K562 (cell line): Measurements from ENCODE around the gene RNGTT.

Source experiments
- CHD2 ChIP-seq: IDR thresholded peaks from 2 replicates; pipeline ENCODE4 v1.6.1; 2011; ENCODE audit warnings: low read depth, low read length
- CTCF ChIP-seq, 3 experiments: IDR thresholded peaks in 2 of 3; conservative IDR thresholded peaks in 1 of 3; 2 replicates each; pipeline ENCODE4 v1.5.1; 2011 to 2012; ENCODE audit warnings: low read length in 3 of 3, mild to moderate bottlenecking in 3 of 3, control low read depth in 2 of 3, improper control_type of control experiment in 1 of 3, inconsistent platforms in 1 of 3, low read depth in 1 of 3, mixed read lengths in 1 of 3, moderate library complexity in 1 of 3; ENCODE audit not compliant: insufficient read depth in 2 of 3
- GABPA ChIP-seq: fragments of 200-800 bp; sonication (Bioruptor generic); conservative IDR thresholded peaks from 2 replicates; pipeline ENCODE4 v1.6.1; 2016; ENCODE audit warnings: low read depth, missing genetic modification characterization, missing compliant biosample characterization
- MAX ChIP-seq: sonication (generic); formaldehyde crosslinking; IDR thresholded peaks from 2 replicates; pipeline ENCODE4 v1.9.0; 2022; ENCODE audit warnings: mild to moderate bottlenecking, missing genetic modification reagents
- SIN3B ChIP-seq: fragments of 450-650 bp; IDR thresholded peaks from 2 replicates; pipeline ENCODE4 v1.6.1; 2017; ENCODE audit warnings: low read depth, mild to moderate bottlenecking, moderate library complexity
- ZNF76 ChIP-seq: fragments of 250-450 bp; sonication (Bioruptor Pico); IDR thresholded peaks from 2 replicates; pipeline ENCODE4 v1.4.0; 2020; ENCODE audit warnings: mild to moderate bottlenecking, moderate library complexity, borderline replicate concordance
- ZSCAN29 ChIP-seq: fragments of 450-650 bp; IDR thresholded peaks from 2 replicates; pipeline ENCODE4 v1.6.1; 2017

GRCh38 chr6:88815491-88815890, 147.9 kb downstream of the RNGTT start:
- TF ChIP-seq CTCF (IDR thresholded peaks at IDR 0.05 in 2 of 3, conservative IDR thresholded peaks at IDR 0.05 in 1 of 3; ENCODE audit: insufficient read depth in 2 of 3, low read depth in 1 of 3, low read length in 3 of 3) (no peak), MAX (no peak), ZSCAN29 (no peak), GABPA (no peak), ZNF76 (CRISPR knock-in tag) (no peak), SIN3B (no peak), CHD2 (no peak)
